ENCODE measurements around the gene E2F4.

E2F4 gene

DNA sequence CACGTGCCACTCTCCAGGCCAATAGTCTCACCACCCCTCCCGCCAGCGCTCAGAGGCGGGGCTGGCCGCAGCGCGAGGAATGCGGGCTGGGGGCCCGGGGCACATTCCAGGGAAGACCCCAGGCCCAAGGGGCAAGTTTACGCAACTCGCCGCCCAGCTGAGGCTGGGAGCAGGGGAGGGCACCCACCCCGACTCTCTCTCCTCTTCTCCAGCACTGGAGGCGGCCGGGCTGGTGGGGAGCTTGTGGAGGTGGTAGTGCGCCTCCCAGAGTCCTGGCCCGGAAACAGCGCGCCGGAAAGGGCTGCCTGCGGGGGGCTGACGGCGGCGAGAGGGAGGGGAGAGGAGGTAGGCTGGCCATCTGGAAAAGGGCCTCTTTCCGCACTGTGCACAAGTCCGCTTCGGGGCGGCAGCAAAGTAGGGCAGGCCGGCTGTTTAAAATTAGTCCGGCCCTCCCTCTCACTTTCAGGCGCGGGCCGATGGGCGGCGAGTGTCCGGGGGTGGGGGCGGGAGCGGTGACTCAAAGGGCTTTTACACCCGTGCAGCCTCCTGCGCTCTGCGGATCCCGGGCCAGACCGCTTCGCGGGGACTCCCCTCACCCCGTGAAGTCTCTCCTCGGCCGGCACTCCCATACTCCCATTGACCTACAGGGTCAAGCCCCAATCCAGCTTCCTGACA, 54.3 kb downstream of the E2F4 start:
- peak; percentile 97 for DNase-seq (ENCODE audit: low read depth)
- no peak for TF ChIP-seq POLR2A (IDR thresholded peaks at IDR 0.05; ENCODE audit: extremely low read depth, insufficient read length)
- peak; percentile 55 for TF ChIP-seq CTCF (IDR thresholded peaks at IDR 0.05; ENCODE audit: low read depth, low read length)
- peak; percentile 43 for TF ChIP-seq MYC (IDR thresholded peaks at IDR 0.05; ENCODE audit: low read depth, low read length)
- peak; percentile 86 for TF ChIP-seq MAX (IDR thresholded peaks at IDR 0.05; ENCODE audit: low read depth, low read length)
- peak overlapping the region; percentile 86 for H3K4me3 ChIP-seq (ENCODE audit: low read depth, low read length)

DNA sequence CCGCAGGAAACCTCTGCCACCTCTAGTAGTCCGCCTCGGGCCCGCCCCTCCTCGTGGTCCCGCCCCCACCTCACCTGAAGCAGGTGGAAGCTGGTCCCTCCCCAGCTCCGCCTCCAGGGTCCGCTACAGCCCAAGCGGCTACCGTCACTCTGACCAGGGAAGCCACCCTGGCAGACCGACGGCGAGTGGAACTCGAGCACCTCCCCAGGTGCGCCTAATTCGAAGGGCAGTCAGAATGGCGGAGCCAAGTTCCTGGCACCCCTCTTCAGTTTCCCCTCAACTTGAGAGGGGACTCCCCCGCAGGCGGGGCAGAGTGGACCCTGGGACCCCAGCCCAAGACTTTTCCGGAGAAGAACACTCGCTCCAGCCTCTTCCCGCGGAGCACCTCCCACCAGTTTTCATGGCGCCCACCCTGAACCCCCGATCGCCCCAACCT, 54.8 kb downstream of the E2F4 start:
- no peak for DNase-seq (ENCODE audit: low read depth)
- H3K4me3 ChIP-seq (ENCODE audit: low read depth, low read length) = peak overlapping the region; percentile 86
- peak; percentile 53 for TF ChIP-seq MAX (IDR thresholded peaks at IDR 0.05; ENCODE audit: low read depth, low read length)
- no peak for TF ChIP-seq POLR2A (IDR thresholded peaks at IDR 0.05; ENCODE audit: extremely low read depth, insufficient read length)

DNA sequence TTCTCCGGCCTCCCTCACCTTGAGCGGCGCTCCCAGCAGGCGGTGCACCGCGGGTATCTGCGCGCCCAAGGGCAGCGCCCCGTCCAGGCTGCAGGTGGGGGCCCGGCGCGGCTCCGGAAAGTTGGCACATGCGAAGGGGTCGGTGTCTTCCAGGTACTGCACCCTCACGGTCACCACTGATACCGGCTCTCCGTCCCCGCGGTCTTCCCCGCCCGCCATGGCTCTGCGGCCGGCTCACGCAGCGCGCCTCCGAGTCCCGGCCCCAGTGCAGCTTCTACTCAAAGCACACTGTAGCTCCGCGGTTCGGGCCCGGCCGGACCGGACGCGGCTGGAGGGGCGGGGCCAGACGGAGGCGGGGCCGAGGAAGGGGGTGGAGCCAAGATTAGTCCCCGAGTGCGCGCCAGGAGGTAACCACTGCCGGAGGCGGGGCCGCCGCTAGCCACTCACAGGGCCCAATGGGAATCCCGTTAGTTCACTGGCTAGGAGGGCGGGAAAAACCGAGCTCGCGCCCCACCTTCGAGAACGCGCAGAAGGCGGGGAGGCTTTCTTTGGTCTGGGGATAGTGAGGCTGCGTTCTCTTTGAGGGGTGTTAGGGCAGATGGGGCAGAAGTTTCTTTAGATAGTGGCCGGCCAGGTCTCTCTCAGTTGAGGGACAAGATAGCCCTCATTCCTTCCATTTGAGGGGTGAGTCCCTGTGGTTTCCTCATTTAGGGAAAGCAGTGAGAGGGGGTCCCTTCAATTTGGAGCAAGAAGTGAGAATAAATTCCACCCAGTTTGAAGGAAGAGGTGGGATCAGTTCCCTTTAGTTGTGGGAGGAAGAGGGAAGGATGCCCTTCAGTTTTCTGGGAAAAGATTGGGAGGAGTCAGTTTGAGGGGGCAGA, 55.5 kb downstream of the E2F4 start, which contains the start of gene FHOD1:
FHOD1 (minus strand) TSS at position 290 of the 881 bp plus-strand sequence; CDS start at position 219, 71 bp downstream.
- DNase-seq (ENCODE audit: low read depth) = peak; percentile 98
- TF ChIP-seq POLR2A (IDR thresholded peaks at IDR 0.05; ENCODE audit: extremely low read depth, insufficient read length) (peak; percentile 85), MYC (IDR thresholded peaks at IDR 0.05; ENCODE audit: low read depth, low read length) (peak; percentile 8; the same call in 1 of the 2 replicates), MAX (IDR thresholded peaks at IDR 0.05; ENCODE audit: low read depth, low read length) (peak; percentile 29; the same call in 1 of the 2 replicates), CTCF (IDR thresholded peaks at IDR 0.05; ENCODE audit: low read depth, low read length) (no peak)
- H3K4me3 ChIP-seq (ENCODE audit: low read depth, low read length) = peak within 1 kb of the TSS; percentile 86

DNA sequence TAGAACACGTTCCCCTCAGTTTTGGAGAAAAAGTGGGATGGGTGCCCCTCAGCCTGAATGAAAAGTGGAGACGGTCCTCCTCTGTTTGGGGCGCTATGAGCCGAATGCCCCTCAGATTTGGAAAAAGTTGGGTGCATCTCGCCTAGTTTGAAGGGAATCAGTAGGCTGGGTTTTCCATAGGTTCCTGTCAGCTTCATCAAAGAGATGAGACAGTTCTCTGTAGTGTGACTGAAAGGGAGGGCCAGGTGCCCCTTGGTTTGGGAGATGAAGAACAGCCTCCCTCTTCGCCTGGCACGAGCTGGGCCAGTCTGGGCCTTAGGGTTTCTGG, 56.1 kb downstream of the E2F4 start:
- DNase-seq (ENCODE audit: low read depth) = no peak
- TF ChIP-seq CTCF (IDR thresholded peaks at IDR 0.05; ENCODE audit: low read depth, low read length) (no peak), MYC (IDR thresholded peaks at IDR 0.05; ENCODE audit: low read depth, low read length) (no peak), POLR2A (IDR thresholded peaks at IDR 0.05; ENCODE audit: extremely low read depth, insufficient read length) (no peak), MAX (IDR thresholded peaks at IDR 0.05; ENCODE audit: low read depth, low read length) (no peak)
- H3K4me3 ChIP-seq (ENCODE audit: low read depth, low read length) = peak overlapping the region; percentile 14

All from NB4 (cell line).